DMS53 treated with DMSO at 0.1 percent for 48 hours (cell line): ENCODE data around the gene FUT6.
"Not testable (repeated sequence)": the region's sequence is repeated elsewhere in the genome, so short reads cannot be mapped to it uniquely, and the experiment has no call there.

Experiments used
- DNase-seq: peaks from one replicate; lab custom pipeline; 2025; ENCODE audit not compliant: unreplicated experiment; lab: John Stamatoyannopoulos, UW

Gene FUT6

GRCh38 chr19:5786593-5787408 is 52.7 kb downstream of the FUT6 start:
- no peak for DNase-seq

DNA sequence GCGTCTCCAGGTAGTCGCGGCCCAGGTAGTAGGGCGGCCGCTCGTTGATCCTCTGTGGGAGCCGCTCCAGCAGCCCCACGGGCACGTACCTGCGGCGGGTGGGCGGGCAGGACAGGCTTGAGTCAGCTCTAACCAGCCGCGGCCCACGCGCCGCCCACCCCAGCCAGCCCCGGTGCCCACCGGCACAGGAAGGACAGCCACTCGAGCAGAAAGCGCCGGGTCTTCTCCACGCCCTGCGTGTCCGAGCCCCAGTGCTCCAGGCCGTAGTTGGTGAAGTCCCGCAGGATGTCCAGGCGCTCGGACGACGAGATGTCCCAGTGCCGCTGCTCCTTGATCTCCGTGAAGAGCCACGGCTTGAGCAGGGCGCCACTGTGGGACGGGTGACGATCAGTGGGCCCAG is 54.1 kb downstream of the FUT6 start:
- DNase-seq: no peak

- DNase-seq: no peak
Observed at GRCh38 chr19:5784581-5785147, 54.8 kb downstream of the FUT6 start, which contains the start of gene PRR22. Gene PRR22, minus strand, starts transcription at chr19:5784746. Its CDS starts 86 bp downstream, at chr19:5784660.

GRCh38 chr19:5782945-5783919 is 56.3 kb downstream of the FUT6 start:
- DNase-seq: no peak

DNA sequence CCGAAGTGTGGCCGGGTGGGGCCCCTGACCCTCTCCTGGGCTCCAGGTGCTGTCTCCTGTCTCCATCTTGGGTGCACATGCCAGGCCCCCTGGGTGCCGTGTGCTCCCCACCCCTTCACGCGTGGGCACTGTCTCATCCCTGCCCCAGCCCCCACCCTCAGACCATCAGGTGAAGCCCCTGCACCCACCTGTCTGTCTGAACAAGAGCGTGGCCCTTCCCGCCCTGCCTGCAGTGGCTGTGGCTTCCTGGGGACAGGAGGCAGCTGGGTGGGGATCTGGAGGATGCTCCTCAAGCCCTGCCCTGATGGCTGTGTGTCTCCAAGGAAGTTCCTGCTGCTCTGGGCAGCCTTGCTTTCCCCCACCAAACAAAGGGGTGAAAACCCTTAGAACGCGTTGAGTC is 57.2 kb downstream of the FUT6 start:
- DNase-seq: no peak

DNA sequence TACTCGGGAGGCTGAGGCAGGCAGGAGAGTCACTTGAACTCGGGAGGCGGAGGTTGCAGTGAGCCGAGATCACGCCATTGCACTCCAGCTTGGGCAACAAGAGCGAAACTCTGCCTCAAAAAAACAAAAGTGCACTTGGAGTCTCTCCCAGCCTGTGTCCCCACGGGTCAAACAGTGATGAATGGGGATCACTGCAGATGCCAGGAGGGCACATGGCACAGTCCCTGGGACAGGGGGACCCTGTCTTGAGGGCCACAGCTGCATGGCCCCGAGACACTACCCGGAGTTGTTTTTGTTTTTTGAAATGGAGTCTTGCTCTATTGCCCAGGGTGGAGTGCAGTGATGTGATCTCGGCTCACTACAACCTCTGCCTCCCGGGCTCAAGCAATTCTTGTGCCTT is 58.6 kb downstream of the FUT6 start:
- DNase-seq: not testable (repeated sequence)
